ENCODE results near the gene B4GALNT2. TPM values are rescaled to one million over a fixed set of nuclear protein-coding genes. Genes with fewer than 3 reads are reported as not detected.
"Not testable (repeated sequence)": the region's sequence is repeated elsewhere in the genome, so short reads cannot be mapped to it uniquely, and the experiment has no call there.

Gene B4GALNT2
- polyA plus RNA-seq, 3 donors, result 0.40 to 2.8 (median 2.4) TPM

- no peak for DNase-seq (ENCODE audit: extremely low read depth in 1 of 11, low read depth in 9 of 11, low spot score in 4 of 11)
Observed at GRCh38 chr17:49114703-49115102, 17.9 kb upstream of the B4GALNT2 start.

GRCh38 chr17:49117587-49118230 lies 14.9 kb upstream of the B4GALNT2 start:
- DNase-seq (ENCODE audit: extremely low read depth in 1 of 11, low read depth in 9 of 11, low spot score in 4 of 11), result no peak

GRCh38 chr17:49120166-49120565 lies 12.4 kb upstream of the B4GALNT2 start:
- DNase-seq (ENCODE audit: extremely low read depth in 1 of 11, low read depth in 9 of 11, low spot score in 4 of 11), result no peak

GRCh38 chr17:49121696-49122292 lies 10.8 kb upstream of the B4GALNT2 start:
- no peak for DNase-seq (ENCODE audit: extremely low read depth in 1 of 11, low read depth in 9 of 11, low spot score in 4 of 11)

- DNase-seq (ENCODE audit: extremely low read depth in 1 of 11, low read depth in 9 of 11, low spot score in 4 of 11), result no peak
Observed at GRCh38 chr17:49122566-49122965, 10.0 kb upstream of the B4GALNT2 start.

GRCh38 chr17:49123061-49123460 lies 9.5 kb upstream of the B4GALNT2 start:
- no peak for DNase-seq (ENCODE audit: extremely low read depth in 1 of 11, low read depth in 9 of 11, low spot score in 4 of 11)

- DNase-seq (ENCODE audit: extremely low read depth in 1 of 11, low read depth in 9 of 11, low spot score in 4 of 11), result no peak
Observed at GRCh38 chr17:49125449-49125848, 7.1 kb upstream of the B4GALNT2 start.

- DNase-seq (ENCODE audit: extremely low read depth in 1 of 11, low read depth in 9 of 11, low spot score in 4 of 11), result not testable (repeated sequence)
Observed at GRCh38 chr17:49126183-49126859, 6.2 kb upstream of the B4GALNT2 start.

- not testable (repeated sequence) for DNase-seq (ENCODE audit: extremely low read depth in 1 of 11, low read depth in 9 of 11, low spot score in 4 of 11)
Observed at GRCh38 chr17:49129359-49129950, 3.1 kb upstream of the B4GALNT2 start.

GRCh38 chr17:49130891-49131290 lies 1.7 kb upstream of the B4GALNT2 start:
- DNase-seq (ENCODE audit: extremely low read depth in 1 of 11, low read depth in 9 of 11, low spot score in 4 of 11), result no peak

GRCh38 chr17:49132317-49132698 lies 261 bp upstream of the B4GALNT2 start:
- no peak for DNase-seq (ENCODE audit: extremely low read depth in 1 of 11, low read depth in 9 of 11, low spot score in 4 of 11)

- DNase-seq (ENCODE audit: extremely low read depth in 1 of 11, low read depth in 9 of 11, low spot score in 4 of 11), result no peak
Observed at GRCh38 chr17:49136335-49136734, 3.8 kb downstream of the B4GALNT2 start.

GRCh38 chr17:49145654-49146053 lies 13.1 kb downstream of the B4GALNT2 start:
- DNase-seq (ENCODE audit: extremely low read depth in 1 of 11, low read depth in 9 of 11, low spot score in 4 of 11), result not testable (repeated sequence)

- DNase-seq (ENCODE audit: extremely low read depth in 1 of 11, low read depth in 9 of 11, low spot score in 4 of 11), result no peak
Observed at GRCh38 chr17:49146620-49147306, 14.2 kb downstream of the B4GALNT2 start.

GRCh38 chr17:49148171-49148570 lies 15.6 kb downstream of the B4GALNT2 start:
- DNase-seq (ENCODE audit: extremely low read depth in 1 of 11, low read depth in 9 of 11, low spot score in 4 of 11), result no peak

- DNase-seq (ENCODE audit: extremely low read depth in 1 of 11, low read depth in 9 of 11, low spot score in 4 of 11), result no peak
Observed at GRCh38 chr17:49151996-49152395, 19.4 kb downstream of the B4GALNT2 start.

- DNase-seq (ENCODE audit: extremely low read depth in 1 of 11, low read depth in 9 of 11, low spot score in 4 of 11), result no peak
Observed at GRCh38 chr17:49156256-49156655, 23.7 kb downstream of the B4GALNT2 start.

GRCh38 chr17:49157784-49158183 lies 25.2 kb downstream of the B4GALNT2 start:
- DNase-seq (ENCODE audit: extremely low read depth in 1 of 11, low read depth in 9 of 11, low spot score in 4 of 11), result no peak

GRCh38 chr17:49162866-49163265 lies 30.3 kb downstream of the B4GALNT2 start:
- DNase-seq (ENCODE audit: extremely low read depth in 1 of 11, low read depth in 9 of 11, low spot score in 4 of 11), result no peak

- no peak for DNase-seq (ENCODE audit: extremely low read depth in 1 of 11, low read depth in 9 of 11, low spot score in 4 of 11)
Observed at GRCh38 chr17:49165143-49165542, 32.6 kb downstream of the B4GALNT2 start.

All from renal cortex interstitium (tissue), 11 donors.